Stimulated activated CD8-positive, alpha-beta memory T cell treated with anti-CD3 and anti-CD28 coated beads, Interleukin-15, amount 100 ng/mL, for 4 hours (primary cell): ENCODE measurements around the gene ZFHX3.

Source experiments
- DNase-seq, 2 donors: peaks; one replicate each; pipeline ENCODE4 v3.0.0-alpha.2; 2020; ENCODE audit warnings: low read depth in 2 of 2

Gene ZFHX3

GRCh38 chr16:72852421-72852820 lies 195.5 kb downstream of the ZFHX3 start:
- no peak for DNase-seq

GRCh38 chr16:72850853-72851252 lies 197.1 kb downstream of the ZFHX3 start:
- no peak for DNase-seq

- DNase-seq = no peak
Measured at GRCh38 chr16:72850021-72850420, 197.9 kb downstream of the ZFHX3 start.

GRCh38 chr16:72848759-72849664 lies 198.9 kb downstream of the ZFHX3 start:
- no peak for DNase-seq

GRCh38 chr16:72848028-72848400 lies 199.9 kb downstream of the ZFHX3 start:
- no peak for DNase-seq

GRCh38 chr16:72847187-72848027 lies 200.5 kb downstream of the ZFHX3 start:
- no peak for DNase-seq

GRCh38 chr16:72846594-72846993 lies 201.3 kb downstream of the ZFHX3 start:
- DNase-seq = no peak

- DNase-seq = no peak
Measured at GRCh38 chr16:72845322-72846020, 202.5 kb downstream of the ZFHX3 start.

- no peak for DNase-seq
Measured at GRCh38 chr16:72844225-72844920, 203.6 kb downstream of the ZFHX3 start.

GRCh38 chr16:72841506-72841905 lies 206.4 kb downstream of the ZFHX3 start:
- DNase-seq = no peak

GRCh38 chr16:72840631-72841381 lies 207.1 kb downstream of the ZFHX3 start:
- no peak for DNase-seq

- no peak for DNase-seq
Measured at GRCh38 chr16:72838951-72839350, 209.0 kb downstream of the ZFHX3 start.

GRCh38 chr16:72838586-72838910 lies 209.4 kb downstream of the ZFHX3 start:
- no peak for DNase-seq

GRCh38 chr16:72837846-72838585 lies 209.9 kb downstream of the ZFHX3 start:
- DNase-seq = no peak

- DNase-seq = no peak
Measured at GRCh38 chr16:72836985-72837384, 210.9 kb downstream of the ZFHX3 start.

GRCh38 chr16:72836181-72836580 lies 211.7 kb downstream of the ZFHX3 start:
- no peak for DNase-seq

- DNase-seq = no peak
Measured at GRCh38 chr16:72835086-72835485, 212.8 kb downstream of the ZFHX3 start.

GRCh38 chr16:72834499-72834898 lies 213.4 kb downstream of the ZFHX3 start:
- no peak for DNase-seq

GRCh38 chr16:72833969-72834368 lies 214.0 kb downstream of the ZFHX3 start:
- no peak for DNase-seq

GRCh38 chr16:72833482-72833881 lies 214.4 kb downstream of the ZFHX3 start:
- no peak for DNase-seq
